Activated CD8-positive, alpha-beta memory T cell treated with anti-CD3 and anti-CD28 coated beads for 24 hours (primary cell): ENCODE results near the gene EPS8.
"Not testable (repeated sequence)": the region's sequence is repeated elsewhere in the genome, so short reads cannot be mapped to it uniquely, and the experiment has no call there.

Experiments
- DNase-seq: peaks from one replicate; pipeline ENCODE4 v3.0.0-alpha.2; 2020

Gene EPS8

DNA sequence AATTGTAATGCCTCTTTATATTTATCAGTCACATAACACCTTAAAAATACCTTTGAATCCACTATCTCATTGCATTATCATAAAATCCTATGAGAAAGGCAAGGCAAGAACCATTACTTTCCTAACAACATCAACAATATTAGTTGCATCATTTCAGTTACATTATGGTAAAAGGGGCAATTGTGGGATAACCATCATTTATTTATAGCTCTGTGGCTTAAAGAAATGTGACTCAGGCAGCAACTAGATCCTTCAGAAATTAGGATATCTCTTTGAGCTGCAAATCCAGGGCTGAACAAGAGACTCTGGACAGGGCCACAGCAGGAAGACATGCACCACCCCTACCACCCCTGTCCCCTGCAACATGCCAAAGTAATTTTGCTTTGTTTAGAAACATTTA is 36.4 kb downstream of the EPS8 start:
- DNase-seq = no peak

DNA sequence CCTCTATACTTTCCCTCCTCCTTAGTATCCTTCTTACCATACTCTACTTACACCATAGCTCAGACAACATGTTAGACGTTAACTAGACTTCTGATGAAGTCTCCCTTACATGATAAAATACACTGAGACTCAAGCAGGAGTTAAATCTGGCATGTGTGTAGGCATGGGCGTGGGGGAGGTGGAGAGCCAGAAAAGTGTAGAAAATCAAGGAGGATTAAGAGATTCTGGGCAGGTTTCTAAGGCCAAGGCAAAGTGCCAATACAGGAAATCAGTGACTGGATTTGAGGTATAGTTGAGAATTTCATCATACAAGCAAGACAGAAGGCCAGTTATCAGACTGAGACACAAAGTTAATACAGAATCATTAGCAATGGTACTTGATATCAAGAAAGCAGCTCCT is 37.4 kb downstream of the EPS8 start:
- no peak for DNase-seq

DNA sequence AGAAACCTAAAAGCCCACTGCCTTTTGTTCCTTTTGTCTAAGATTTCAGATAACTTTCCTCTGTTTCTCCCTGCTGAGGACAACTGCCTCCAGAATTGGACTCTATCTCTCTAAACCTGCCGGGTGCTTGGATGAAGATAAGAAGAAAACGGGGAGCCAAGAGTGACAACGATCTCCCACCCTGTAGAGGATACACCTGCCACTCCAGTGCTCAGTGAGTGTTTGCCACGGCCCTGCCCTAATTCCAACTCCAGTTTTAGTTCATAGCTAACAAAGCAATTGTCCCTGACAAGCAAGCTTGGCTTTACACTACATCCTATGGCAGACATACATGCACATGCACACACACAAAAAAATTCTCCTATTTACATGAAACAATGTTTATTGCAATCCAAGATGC is 39.3 kb downstream of the EPS8 start:
- DNase-seq = no peak

DNA sequence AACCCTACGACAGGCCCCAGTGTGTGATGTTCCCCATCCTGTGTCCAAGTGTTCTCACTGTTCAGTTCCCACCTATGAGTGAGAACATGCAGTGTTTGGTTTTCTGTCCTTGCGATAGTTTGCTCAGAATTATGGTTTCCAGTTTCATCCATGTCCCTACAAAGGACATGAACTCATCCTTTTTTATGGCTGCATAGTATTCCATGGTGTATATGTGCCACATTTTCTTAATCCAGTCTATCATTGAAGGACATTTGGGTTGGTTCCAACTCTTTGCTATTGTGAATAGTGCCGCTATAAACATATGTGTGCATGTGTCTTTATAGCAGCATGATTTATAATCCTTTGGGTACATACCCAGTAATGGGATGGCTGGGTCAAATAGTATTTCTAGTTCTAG is 47.3 kb downstream of the EPS8 start:
- DNase-seq = not testable (repeated sequence)

DNA sequence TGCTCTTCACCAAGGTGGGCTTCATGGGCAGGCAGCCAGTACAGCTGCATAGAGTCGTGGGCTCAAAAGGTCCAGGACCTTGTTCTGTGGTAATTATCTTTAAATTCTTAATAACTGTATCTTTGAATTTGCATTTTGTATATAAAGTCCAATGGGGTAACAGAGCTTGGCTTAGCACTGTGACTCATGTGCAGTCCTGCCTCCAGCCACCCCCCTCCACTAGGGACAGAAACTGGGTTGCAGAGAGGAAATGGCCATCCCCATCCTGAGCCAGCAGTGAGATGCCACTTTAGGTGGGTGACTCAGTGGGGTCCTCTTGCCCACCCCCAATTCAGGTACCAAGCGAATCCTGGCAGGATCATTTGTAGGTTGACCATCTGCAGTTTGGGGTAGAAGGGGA is 48.1 kb downstream of the EPS8 start:
- DNase-seq = no peak

DNA sequence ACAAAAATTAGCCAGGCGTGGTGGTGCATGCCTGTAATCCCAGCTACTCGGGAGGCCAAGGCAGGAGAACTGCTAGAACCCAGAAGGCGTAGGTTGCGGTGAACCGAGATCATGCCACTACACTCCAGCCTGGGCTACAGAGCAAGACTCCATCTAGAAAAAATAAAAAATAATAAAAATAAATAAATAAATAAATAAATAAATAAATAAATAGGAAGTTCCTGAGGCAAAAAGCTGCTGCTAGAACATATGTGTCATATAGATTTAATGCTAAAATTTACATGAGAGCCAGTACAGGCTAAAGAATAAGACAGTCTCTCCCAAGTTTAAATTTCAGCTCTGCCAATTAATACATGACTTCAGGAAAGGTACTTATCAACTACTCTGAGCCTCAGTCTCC is 48.8 kb downstream of the EPS8 start:
- not testable (repeated sequence) for DNase-seq

DNA sequence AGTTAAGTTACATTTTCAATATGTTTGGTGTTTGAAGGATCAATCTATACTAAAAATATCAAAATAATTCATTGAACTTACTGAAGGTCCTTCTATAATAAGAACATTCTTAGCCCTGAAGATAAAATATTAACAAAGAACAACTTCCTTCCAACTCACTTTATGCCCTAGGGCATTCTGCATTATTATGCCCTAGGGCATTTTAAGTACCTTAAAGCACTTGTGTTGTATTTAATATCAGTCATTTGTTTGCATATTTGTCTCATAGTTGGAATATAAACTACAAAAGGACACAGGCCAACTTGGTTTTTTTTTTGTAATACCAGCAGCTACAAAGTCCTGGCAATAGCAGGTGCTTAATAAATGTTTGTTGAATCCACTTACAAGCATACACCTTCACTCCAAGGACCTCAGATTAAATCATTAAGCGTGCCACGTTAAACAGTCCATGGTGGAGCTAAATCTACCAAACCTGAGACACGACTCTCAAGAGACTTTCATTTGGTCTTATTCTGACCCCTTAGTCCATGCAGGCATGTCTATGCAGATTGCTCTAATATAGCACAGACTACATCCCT is 50.7 kb downstream of the EPS8 start:
- DNase-seq = no peak

DNA sequence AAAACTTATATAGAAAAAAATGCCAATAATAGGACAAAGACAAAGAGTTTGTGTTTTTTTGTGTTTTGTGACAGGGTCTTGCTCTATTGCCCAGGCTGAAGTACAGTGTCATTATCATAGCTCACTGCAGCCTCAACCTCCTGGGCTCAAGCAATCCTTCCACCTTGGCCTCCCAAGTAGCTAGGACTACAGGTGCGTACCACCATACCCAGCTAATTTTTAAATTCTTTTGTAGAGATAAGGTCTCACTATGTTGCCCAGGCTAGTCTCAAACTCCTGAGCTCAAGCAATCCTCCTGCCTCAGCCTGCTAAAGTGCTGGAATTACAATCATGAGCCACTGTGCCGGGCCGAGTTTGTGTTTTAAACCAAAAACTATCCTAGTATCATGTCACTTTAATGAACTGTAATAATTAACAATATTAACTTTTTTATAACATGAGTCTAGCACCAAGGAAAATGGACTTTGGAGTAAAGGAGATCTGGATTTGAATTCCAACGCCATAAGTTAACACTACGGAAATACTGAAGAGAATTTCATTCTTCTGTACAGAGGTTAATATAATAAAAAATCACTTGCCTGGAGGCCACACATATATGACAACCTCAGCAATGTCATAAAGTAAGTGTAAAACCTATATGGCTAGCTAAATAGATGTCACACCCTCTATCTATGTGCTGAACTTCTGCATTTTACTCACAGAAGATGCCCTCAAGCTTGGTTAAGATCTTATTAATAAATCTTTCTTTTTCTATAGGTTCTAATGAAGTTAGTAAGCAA is 53.2 kb downstream of the EPS8 start:
- DNase-seq = no peak

DNA sequence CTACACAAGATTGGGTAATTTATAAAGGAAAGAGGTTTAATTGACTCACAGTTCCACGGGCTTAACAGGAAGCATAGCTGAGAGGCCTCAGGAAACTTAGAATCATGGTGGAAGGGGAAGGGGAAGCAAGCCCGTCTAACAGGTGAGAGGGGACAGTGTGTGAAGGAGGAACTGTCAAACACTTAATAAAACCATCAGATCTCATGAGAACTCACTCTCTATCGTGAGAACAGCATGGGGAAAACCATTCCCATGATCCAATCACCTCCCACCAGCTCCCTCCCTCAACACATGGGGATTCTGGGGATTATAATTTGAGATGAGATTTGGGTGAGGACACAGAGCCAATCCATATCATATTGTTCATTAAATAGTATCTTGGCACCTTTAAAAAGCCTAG is 56.1 kb downstream of the EPS8 start:
- DNase-seq = no peak

DNA sequence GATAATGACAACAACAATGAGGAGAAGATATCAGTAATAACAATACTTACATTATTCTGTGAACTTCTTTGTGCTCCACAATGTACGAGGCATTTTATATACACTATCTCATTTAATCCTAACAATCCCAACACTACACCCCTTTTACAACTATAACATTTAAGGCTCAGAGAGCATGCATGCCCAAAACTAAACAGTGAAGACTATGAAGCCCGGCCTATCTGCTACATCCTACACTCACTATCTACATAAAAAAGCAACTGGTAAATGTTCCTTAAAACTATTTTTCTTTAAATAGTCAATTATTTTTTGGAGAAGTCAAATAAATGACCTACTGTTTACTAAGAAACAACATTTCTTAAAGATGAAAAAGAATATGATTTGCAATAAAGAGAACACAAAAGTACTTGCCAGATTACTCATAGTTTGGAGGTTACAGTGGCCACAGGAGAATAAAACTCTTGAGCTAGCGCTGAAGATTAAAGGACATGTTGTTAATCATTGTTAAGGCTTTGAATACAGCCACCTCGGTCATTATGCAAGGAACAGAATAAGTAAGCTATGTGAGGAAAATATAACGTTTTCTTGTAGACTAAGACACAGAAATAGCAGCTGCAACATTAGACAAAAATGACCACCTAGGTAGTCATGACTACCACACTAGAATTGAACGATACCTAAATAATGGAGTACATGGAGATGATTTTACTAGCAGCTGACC is 56.7 kb downstream of the EPS8 start:
- no peak for DNase-seq

DNA sequence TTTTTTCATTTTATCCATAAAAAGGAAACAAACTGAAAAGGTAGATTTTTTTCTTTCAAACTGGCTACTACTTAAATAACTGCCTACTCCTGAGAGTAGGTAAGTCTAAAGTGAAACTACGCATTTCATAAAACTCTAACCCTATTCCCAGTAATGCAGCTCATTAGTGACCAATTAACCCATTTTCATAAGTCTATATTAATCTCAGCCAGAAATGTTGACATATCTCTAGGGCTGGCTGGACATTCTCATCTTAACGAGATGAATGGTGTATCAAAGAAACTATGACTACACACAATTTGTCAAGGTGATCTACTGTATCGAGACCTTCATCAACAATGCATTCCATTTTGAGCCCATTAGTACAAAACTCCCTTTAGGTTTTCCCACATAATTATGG is 57.2 kb downstream of the EPS8 start:
- no peak for DNase-seq

DNA sequence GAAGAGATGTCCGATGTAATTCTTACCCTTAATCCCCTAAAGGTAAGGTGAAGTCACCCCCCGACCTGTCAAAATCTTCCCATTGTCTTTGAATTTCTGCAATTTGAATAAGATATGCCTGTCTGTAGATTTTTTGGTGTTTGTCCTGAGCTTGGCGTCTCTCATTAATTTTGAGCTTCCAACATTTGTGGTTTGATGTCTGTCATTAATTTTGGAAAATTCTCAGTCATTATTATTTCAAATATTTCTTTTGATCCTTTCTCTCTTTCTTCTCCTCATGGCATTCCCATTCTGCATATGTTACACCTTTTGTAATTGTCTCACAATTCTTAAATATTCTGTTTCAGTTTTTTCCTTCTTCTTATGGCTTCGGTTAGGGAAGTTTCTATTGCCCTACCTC is 60.1 kb downstream of the EPS8 start:
- no peak for DNase-seq

DNA sequence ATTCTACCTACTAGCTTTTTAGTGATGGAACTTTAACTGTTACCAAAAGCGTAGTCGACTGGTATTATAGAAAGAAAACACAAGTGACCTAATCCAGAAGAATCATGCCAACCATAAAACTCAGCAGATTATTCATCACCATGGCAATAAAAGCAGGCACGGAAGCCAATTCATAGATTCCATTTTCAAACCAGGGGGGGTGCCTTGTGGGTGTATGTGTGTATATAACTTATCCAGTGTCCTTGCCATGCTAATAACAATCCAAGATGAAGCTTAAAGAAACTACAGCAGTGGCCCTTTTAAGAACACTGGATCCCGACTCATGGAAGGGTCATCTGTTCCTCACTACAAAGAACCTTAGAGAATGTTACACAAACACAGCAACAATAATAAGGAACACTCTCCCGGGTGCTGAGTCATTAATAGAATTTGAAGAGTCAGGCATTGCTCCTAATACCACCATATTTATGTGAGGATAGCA is 61.0 kb downstream of the EPS8 start:
- DNase-seq = no peak

DNA sequence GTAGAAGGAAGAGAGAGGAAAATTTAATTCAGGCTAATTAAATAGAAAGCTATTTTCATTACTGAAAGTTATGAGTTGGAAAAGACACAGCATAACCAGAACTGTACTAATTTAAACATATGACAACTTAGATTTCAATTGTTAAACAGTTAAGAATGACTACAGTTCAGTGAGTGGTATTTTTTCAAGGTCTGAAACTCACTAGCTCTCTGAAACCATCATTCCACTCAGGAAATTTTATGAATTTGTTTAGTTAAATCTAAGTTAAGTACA is 62.4 kb downstream of the EPS8 start:
- DNase-seq = no peak

DNA sequence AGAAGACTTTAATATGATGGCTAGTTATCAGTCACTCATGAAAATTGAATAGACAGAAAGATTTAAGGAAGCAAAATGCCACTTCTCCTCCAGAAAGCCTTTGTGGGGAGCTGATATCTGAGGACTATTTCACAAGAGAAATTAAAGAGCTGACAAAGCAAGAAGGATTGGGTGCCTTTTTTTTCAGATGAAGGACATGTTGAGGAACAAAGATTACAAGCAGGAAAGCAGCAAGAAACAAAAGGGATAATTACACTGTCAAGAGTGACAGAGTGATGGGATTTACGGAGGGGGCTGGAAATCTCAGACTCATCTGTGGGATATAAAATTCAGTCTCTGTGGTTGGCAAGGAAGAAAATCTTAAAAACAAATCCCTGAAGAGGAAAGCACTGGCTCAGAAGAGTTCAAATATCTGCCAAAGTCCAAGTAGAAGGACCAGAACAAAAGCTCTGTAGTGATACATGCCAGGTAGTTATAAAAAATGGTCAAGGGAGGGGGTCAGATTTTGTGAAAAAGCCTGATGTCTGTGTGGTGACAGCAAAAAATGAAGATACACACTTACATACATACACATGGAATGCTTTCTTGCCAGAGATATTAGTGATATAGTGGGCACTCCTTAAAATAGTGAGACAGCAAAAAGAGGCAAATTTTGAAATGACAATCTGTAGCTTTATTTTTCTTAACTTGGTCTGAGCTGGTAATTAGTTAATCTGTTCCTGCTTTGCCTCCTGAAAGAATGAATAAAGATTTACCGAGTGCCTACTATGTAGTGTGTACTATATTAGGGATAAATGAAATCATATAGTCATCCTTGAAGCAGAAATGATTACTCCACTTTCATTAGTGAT is 62.9 kb downstream of the EPS8 start:
- DNase-seq = no peak

DNA sequence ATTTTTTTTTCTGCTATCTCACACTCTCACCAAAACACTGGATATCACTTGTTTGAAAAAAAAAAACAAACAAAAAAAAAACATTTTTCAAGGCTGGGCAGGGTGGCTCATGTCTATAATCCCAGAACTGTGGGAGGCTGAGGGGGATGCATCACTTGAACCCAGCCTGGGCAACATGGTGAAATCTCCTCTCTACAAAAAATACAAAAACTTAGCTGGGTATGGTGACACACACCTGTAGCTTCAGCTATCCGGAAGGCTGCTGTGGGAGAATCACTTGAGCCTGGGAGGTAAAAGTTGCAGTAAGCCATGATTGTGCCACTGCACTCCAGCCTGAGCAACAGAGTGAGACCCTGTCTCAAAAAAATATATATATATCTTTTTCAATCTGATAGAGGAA is 66.2 kb downstream of the EPS8 start:
- DNase-seq = no peak

DNA sequence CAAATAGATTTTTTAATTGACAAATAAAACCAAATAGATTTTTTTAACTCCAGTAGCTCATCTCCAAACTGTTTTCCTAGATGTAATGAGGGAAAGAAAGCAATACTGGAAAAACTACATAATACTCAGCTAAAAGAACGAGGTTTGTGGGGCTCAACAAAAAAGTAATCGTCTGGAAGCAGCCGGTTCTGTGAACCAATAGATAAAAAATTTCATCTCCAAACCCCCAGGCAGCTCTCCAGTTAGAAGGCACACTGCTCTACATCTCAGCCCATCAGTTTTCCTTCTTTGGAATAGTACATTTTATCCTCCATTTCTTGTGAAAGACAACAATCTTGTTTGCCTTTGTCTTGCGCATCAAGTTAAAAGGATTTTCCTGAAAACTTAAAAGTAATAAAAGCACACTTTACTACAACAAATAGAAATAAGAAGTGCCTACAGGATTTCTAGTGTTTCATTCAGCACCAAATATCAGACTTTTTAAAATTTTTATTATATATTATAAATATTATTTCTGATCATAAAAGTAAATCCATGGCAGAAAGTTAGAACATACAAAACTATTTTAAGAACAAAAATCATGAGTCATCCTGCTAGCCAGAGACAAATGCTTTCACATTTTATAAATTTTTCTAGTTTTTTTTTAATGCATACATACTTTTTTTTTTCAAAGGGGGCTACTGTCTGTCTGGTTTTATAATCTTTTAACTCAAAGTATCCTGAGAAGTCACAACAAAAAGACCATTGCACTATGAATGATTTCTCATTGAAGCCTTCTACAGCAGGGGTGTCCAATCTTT is 67.7 kb downstream of the EPS8 start:
- no peak for DNase-seq

DNA sequence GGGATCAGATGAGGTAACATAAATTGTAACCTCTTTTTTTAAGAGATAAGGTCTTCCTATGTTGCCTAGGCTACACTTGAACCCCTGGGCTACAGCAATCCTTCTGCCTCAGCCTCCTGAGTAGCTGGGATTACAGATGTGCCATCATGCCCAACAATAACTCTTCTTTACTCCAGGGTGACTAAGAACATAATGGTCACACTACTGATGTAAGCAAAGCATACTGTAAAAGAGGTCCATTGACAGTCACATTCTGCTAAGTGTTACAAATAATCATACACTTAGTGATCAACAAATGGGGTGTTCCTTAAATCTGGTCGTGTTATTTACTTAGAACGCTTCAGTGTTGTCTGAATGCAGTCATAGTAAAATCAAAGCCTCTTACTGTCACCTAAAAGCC is 68.9 kb downstream of the EPS8 start:
- no peak for DNase-seq

DNA sequence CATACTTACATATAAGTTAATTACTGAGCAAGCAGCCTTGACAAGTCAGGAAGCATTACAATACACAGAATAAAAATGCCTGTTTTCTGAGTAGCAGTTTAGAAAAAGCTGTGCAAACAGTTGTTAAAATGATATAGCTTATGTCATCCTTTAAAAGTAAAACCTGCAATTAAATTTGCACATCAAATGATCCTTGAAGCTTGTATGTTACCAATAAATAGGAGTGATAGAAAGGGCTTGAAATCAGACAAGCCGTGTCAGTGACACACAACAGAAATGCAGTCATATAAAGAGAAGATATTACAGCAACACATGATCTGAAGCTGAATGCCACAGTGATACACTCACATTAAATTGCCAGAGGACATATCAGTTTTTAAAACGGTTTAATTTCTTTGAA is 70.0 kb downstream of the EPS8 start:
- DNase-seq = no peak

DNA sequence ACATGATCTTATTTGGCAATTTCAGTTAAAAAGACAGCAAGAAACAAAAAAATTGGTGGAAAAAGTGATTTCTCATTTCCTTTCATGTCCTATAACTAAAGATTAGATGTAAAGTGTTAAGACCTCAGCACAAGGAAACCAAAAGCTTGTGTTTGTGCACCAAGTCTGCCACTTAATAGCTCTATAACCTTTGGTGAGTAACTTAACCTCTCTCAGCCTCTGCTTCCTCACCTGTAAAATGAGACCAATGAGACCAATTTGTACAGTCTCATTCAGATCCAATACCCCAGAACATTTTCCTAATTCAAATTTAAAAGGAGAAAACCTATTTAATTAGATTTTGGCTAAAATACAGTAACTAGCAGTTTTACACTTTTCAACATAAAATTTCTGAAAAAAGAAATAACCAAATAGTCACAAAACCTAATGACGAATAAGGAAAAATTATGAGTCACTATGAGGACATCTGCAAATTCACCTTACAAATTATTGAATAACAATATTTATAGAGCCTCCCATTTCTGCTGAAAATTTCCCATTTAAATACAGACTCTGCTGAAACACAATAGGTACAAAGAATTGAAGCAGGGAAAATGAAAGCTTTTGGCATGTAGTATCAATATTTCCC is 71.1 kb downstream of the EPS8 start:
- no peak for DNase-seq

DNA sequence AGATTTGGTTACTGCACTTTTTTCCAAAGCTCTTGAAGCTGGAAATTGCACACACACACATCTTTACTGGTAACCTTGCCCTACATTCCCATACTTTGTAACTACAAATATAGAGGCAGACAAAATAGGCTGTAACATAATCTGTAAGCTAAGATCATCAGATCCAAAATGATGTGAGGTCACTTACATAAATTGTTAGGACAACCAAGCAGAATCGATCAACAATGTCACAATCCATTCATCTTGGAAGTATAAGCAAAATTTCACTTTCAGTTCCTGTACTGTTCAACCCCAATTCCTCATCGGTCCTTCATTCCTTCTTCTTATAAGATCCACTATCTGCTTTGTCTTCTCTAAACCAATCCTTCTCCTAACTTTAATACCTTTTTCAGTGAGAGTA is 72.6 kb downstream of the EPS8 start:
- DNase-seq = no peak

DNA sequence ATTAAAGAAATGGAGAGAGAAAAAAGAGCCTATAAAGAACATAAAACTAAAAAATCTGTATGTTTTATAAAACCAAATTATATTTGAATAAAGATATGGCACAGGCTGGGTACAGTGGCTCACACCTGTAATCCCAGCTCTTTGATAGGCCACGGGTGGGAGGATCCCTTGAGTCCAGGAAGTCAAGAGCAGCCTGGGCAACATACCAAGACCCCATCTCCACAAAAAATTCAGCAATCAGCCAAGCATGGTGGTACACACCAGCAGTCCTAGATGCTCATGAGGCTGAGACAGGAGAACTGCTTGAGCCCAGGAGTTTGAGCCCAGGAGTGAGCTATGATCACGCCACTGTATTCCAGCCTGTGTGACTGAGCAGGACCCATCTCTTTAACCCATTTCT is 74.9 kb downstream of the EPS8 start:
- DNase-seq = no peak
